HCT116 (cell line): Measurements from ENCODE around the gene KRT2. TPM values are rescaled to one million over a fixed set of nuclear protein-coding genes. Genes with fewer than 3 reads are reported as not detected.

Experiments used
- ATAC-seq: fragments of 200-7000 bp; cut with Tn5 transposase; 2 replicates; pipeline ENCODE4 v1.9.1; 2020; ENCODE audit warnings: mild to moderate bottlenecking, moderate library complexity
- BruUV-seq: library from RNA; stranded (reverse); fragments of 400-500 nt; replicated peaks from 2 replicates; lab custom pipeline; 2021; lab: Mats Ljungman, UMichigan
- CTCF ChIA-PET: fragments of 300-600 bp; sonication (Branson Sonifier 250); formaldehyde crosslinking; loops from one replicate; lab custom pipeline; 2021; ENCODE audit warnings: antibody characterized with exemption; lab: Charles Lee
- POLR2A ChIA-PET: fragments of 300-600, 350-600 bp; sonication (Branson Sonifier 250); formaldehyde crosslinking; loops from one replicate; lab custom pipeline; 2021; ENCODE audit warnings: antibody characterized with exemption; lab: Charles Lee
- RAD21 ChIA-PET, 2 experiments: fragments of 300-600 bp; sonication (Branson Sonifier 250); formaldehyde crosslinking; loops; one replicate each; lab custom pipeline; 2023; ENCODE audit warnings: low total read pairs in 2 of 2; ENCODE audit not compliant: uncharacterized antibody in 2 of 2, unreplicated experiment in 2 of 2, low non-redundant PET in 1 of 2; lab: Charles Lee
- DNase-seq: peaks from one replicate; pipeline ENCODE4 v3.0.0-alpha.2; 2010; ENCODE audit warnings: low read depth, low spot score
- H2AFZ ChIP-seq: fragments of 200-600 bp; shearing (Covaris generic), sonication (generic); 2 replicates; pipeline ENCODE4 v1.6.1; 2017; ENCODE audit warnings: low read depth, mixed run types, mixed read lengths, antibody characterized with exemption, low read length; ENCODE audit not compliant: poor library complexity, severe bottlenecking
- H3K27ac ChIP-seq: 2 replicates; pipeline ENCODE4 v1.5.1; 2012; ENCODE audit warnings: low read depth, low read length
- H3K27me3 ChIP-seq: fragments of 200-600 bp; sonication (generic); 2 replicates; pipeline ENCODE4 v1.6.1; 2016; ENCODE audit warnings: mixed run types, low read length, mixed read lengths; ENCODE audit not compliant: insufficient read depth
- H3K36me3 ChIP-seq, 2 experiments: fragments of 200-500 bp in 1 of 2; fragments of 200-600 bp in 1 of 2; sonication (Bioruptor generic) in 1 of 2; sonication (generic) in 1 of 2; 2 replicates each; pipeline versions ENCODE4 v1.5.1 to v1.6.1; 2014 to 2016; ENCODE audit warnings: low read length in 2 of 2, inconsistent platforms in 1 of 2, mixed read lengths in 1 of 2, mixed run types in 1 of 2; ENCODE audit not compliant: insufficient read depth in 2 of 2, control insufficient read depth in 1 of 2
- H3K4me1 ChIP-seq, 2 experiments: fragments of 200-600 bp in 1 of 2; sonication (generic) in 1 of 2; 2 replicates each; pipeline versions ENCODE4 v1.5.1 to v1.6.1; 2012 to 2017; ENCODE audit warnings: low read length in 2 of 2, inconsistent platforms in 1 of 2, mild to moderate bottlenecking in 1 of 2, mixed read lengths in 1 of 2, mixed run types in 1 of 2, moderate library complexity in 1 of 2; ENCODE audit not compliant: insufficient read depth in 2 of 2, control insufficient read depth in 1 of 2
- H3K4me2 ChIP-seq: fragments of 200-600 bp; sonication (generic); 2 replicates; pipeline ENCODE4 v1.6.1; 2017; ENCODE audit warnings: mixed run types, low read length, mixed read lengths
- H3K4me3 ChIP-seq, 2 experiments: fragments of 200-600 bp in 1 of 2; sonication (generic) in 1 of 2; replicated peaks in 1 of 2; 2 replicates each; pipeline ENCODE4 v1.5.1; 2011 to 2016; ENCODE audit warnings: low read length in 2 of 2, control low read depth in 1 of 2, low read depth in 1 of 2, mild to moderate bottlenecking in 1 of 2, mixed read lengths in 1 of 2, mixed run types in 1 of 2
- H3K79me2 ChIP-seq: fragments of 200-600 bp; sonication (generic); 2 replicates; pipeline ENCODE4 v1.6.1; 2017; ENCODE audit warnings: mild to moderate bottlenecking, mixed run types, low read length, moderate library complexity, mixed read lengths; ENCODE audit not compliant: insufficient read depth
- H3K9ac ChIP-seq: fragments of 200-600 bp; sonication (generic); 2 replicates; pipeline ENCODE4 v1.6.1; 2016; ENCODE audit warnings: low read length, mixed read lengths
- H3K9me2 ChIP-seq: fragments of 200-600 bp; sonication (generic), shearing (Covaris generic); 2 replicates; pipeline ENCODE4 v1.6.1; 2017; ENCODE audit warnings: mixed run types, mild to moderate bottlenecking, moderate library complexity; ENCODE audit not compliant: insufficient read depth
- H3K9me3 ChIP-seq, 2 experiments: fragments of 200-500 bp in 1 of 2; fragments of 200-600 bp in 1 of 2; sonication (Bioruptor generic) in 1 of 2; sonication (generic) in 1 of 2; 2 replicates each; pipeline ENCODE4 v1.6.1; 2014 to 2017; ENCODE audit warnings: low read length in 2 of 2, mixed read lengths in 2 of 2, inconsistent platforms in 1 of 2, low read depth in 1 of 2, mild to moderate bottlenecking in 1 of 2, mixed run types in 1 of 2, moderate library complexity in 1 of 2; ENCODE audit not compliant: control insufficient read depth in 1 of 2, insufficient read depth in 1 of 2
- H4K20me1 ChIP-seq: fragments of 200-600 bp; sonication (generic), shearing (Covaris generic); 2 replicates; pipeline ENCODE4 v1.6.1; 2017; ENCODE audit warnings: mixed run types, mild to moderate bottlenecking, moderate library complexity; ENCODE audit not compliant: insufficient read depth
- CBX3 ChIP-seq: IDR thresholded peaks from 2 replicates; pipeline ENCODE4 v1.6.1; 2012; ENCODE audit warnings: low read depth
- CTCF ChIP-seq, 3 experiments: fragments of 200-600 bp in 1 of 3; sonication (generic) in 1 of 3; IDR thresholded peaks in 2 of 3; conservative IDR thresholded peaks in 1 of 3; 2 replicates each; pipeline ENCODE4 v1.5.1; 2012 to 2017; ENCODE audit warnings: low read depth in 2 of 3, low read length in 2 of 3, antibody characterized with exemption in 1 of 3, borderline replicate concordance in 1 of 3, control low read depth in 1 of 3, mild to moderate bottlenecking in 1 of 3, mixed read lengths in 1 of 3, mixed run types in 1 of 3, moderate library complexity in 1 of 3; ENCODE audit not compliant: insufficient read depth in 1 of 3
- EZH2 ChIP-seq: fragments of 200-600 bp; sonication (generic); IDR thresholded peaks from 2 replicates; pipeline ENCODE4 v1.6.1; 2017; ENCODE audit warnings: antibody characterized with exemption, mixed run types
- EZH2phosphoT487 ChIP-seq: fragments of 200-600 bp; IDR thresholded peaks from 2 replicates; pipeline ENCODE4 v1.6.1; 2018; ENCODE audit warnings: antibody characterized with exemption, borderline replicate concordance
- FOSL1 ChIP-seq: IDR thresholded peaks from 2 replicates; pipeline ENCODE4 v1.6.1; 2012; ENCODE audit warnings: low read depth
- POLR2AphosphoS5 ChIP-seq: IDR thresholded peaks from 2 replicates; pipeline ENCODE4 v1.6.1; 2011; ENCODE audit warnings: mild to moderate bottlenecking, low read depth, low read length, moderate library complexity
- RAD21 ChIP-seq: IDR thresholded peaks from 2 replicates; pipeline ENCODE4 v1.6.1; 2012; ENCODE audit warnings: low read depth, mild to moderate bottlenecking
- SIN3A ChIP-seq: IDR thresholded peaks from 2 replicates; pipeline ENCODE4 v1.6.1; 2012; ENCODE audit warnings: low read depth
- ZFX ChIP-seq: fragments of 450-650 bp; IDR thresholded peaks from 2 replicates; pipeline ENCODE4 v1.6.1; 2017
- intact Hi-C: fragments of 100-400 bp; cut with micrococcal nuclease; formaldehyde crosslinking; loops from 2 replicates; pipeline ENCODE4 v1.10.0; 2022
- total RNA-seq: library from RNA; stranded (reverse); gene quantifications from one replicate; pipeline ENCODE4 v1.2.1, GENCODE V29; 2021; ENCODE audit not compliant: unreplicated experiment

Gene KRT2
- total RNA-seq, 1 experiment from 2014 or later: not detected

DNA sequence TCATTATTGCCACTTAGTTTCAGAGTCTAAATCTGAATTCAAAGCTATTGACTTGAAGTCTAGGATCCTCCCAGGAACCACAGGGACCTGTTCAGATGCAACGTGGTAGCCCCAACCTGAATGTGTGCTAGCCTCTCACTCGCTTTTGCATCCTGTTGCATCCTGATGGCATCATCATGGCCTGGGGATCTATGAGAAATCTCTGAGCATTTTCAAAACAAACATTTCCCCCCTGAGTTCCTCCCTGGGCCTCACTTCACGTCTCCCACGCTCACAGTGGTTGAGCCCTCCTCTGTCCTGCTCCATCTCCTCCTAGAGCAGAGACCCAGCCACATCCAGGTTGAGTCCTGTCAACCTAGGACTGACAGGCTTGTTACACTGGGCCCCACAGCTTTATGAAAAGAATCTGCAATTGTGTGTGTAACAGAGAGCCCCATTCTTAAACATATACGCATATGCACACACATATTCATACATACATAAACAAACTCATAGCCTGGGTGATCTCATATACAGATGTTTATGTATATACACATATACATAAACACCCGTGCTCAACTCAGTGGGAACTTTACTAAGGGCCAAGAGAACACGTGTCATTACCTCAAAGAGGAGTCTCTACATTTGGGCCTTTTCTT, 45.3 kb downstream of the KRT2 start:
- Histone ChIP-seq H3K4me1 (peaks cover 0 to 21% of the 10 kb centered on the region in 2 experiments; a peak in 3 of 4 replicates), H3K27me3 (no peaks in the 10 kb centered on the region), H2AFZ (no peak overlapping the region), H3K9me2 (no peaks in the 10 kb centered on the region), H3K4me3 (no peak overlapping the region), H3K9ac (no peak overlapping the region), H3K27ac (no peak overlapping the region), H3K4me2 (no peak overlapping the region), H3K9me3 (no peaks in the 10 kb centered on the region), H3K79me2 (no peaks in the 10 kb centered on the region), H4K20me1 (no peaks in the 10 kb centered on the region), H3K36me3 (no peaks in the 10 kb centered on the region)
- no peak for TF ChIP-seq CTCF (IDR thresholded peaks at IDR 0.05 in 2 of 3, conservative IDR thresholded peaks at IDR 0.05 in 1 of 3; ENCODE audit: borderline replicate concordance in 1 of 3, insufficient read depth in 1 of 3, low read depth in 2 of 3, low read length in 2 of 3)
- DNase-seq (no peak), ATAC-seq (no peak)
- POLR2A ChIA-PET: no interaction called here
- CTCF ChIA-PET: no interaction called here
- no TSS peak for BruUV-seq
- intact Hi-C loops: no loop called here
- RAD21 ChIA-PET: no interaction called here

GRCh38 chr12:52606096-52606495, 45.9 kb downstream of the KRT2 start:
- Histone ChIP-seq H3K36me3 (no peaks in the 10 kb centered on the region), H3K9me3 (no peaks in the 10 kb centered on the region), H4K20me1 (no peaks in the 10 kb centered on the region), H3K4me1 (peaks cover 0 to 21% of the 10 kb centered on the region in 2 experiments; a peak in 3 of 4 replicates), H3K4me3 (no peak overlapping the region), H3K27me3 (no peaks in the 10 kb centered on the region), H2AFZ (no peak overlapping the region), H3K9me2 (no peaks in the 10 kb centered on the region), H3K9ac (no peak overlapping the region), H3K79me2 (no peaks in the 10 kb centered on the region), H3K4me2 (no peak overlapping the region)
- ATAC-seq (no peak), DNase-seq (no peak)
- no TSS peak for BruUV-seq
- ChIA-PET CTCF (no interaction called here), RAD21 (no interaction called here), POLR2A (no interaction called here)
- intact Hi-C loops: no loop called here
- TF ChIP-seq CBX3: no peak
- TF ChIP-seq FOSL1: no peak
- no peak for TF ChIP-seq EZH2
- no peak for TF ChIP-seq SIN3A
- no peak for TF ChIP-seq POLR2AphosphoS5
- TF ChIP-seq ZFX: no peak
- TF ChIP-seq RAD21: no peak
- TF ChIP-seq EZH2phosphoT487: no peak
- TF ChIP-seq, all 23 proteins: peak for 0
- H3K27ac ChIP-seq: no peak overlapping the region
